Fibroblast of villous mesenchyme (primary cell): Measurements from ENCODE around the gene HDX. TPM values are rescaled to one million over a fixed set of nuclear protein-coding genes. Genes with fewer than 3 reads are reported as not detected.

Experiments used
- DNase-seq: peaks from one replicate; pipeline ENCODE4 v3.0.0-alpha.2; 2010; ENCODE audit warnings: low read depth
- H3K4me3 ChIP-seq: 2 replicates; pipeline ENCODE4 v1.5.1; 2011; ENCODE audit warnings: low read depth, mild to moderate bottlenecking, low read length
- total RNA-seq: library from RNA; depleted of rRNA; stranded (reverse); fragments of >200 nt; gene quantifications from 2 replicates; pipeline ENCODE4 v1.2.3, GENCODE V29; 2012
- TF ChIP-seq, protein P1 (sequence below): IDR thresholded peaks from 2 replicates; pipeline ENCODE4 v1.5.1; 2012; ENCODE audit warnings: low read depth, mild to moderate bottlenecking, low read length; ENCODE audit not compliant: insufficient read depth

HDX gene
- total RNA-seq, 1 donor, result 9.9 TPM

DNA sequence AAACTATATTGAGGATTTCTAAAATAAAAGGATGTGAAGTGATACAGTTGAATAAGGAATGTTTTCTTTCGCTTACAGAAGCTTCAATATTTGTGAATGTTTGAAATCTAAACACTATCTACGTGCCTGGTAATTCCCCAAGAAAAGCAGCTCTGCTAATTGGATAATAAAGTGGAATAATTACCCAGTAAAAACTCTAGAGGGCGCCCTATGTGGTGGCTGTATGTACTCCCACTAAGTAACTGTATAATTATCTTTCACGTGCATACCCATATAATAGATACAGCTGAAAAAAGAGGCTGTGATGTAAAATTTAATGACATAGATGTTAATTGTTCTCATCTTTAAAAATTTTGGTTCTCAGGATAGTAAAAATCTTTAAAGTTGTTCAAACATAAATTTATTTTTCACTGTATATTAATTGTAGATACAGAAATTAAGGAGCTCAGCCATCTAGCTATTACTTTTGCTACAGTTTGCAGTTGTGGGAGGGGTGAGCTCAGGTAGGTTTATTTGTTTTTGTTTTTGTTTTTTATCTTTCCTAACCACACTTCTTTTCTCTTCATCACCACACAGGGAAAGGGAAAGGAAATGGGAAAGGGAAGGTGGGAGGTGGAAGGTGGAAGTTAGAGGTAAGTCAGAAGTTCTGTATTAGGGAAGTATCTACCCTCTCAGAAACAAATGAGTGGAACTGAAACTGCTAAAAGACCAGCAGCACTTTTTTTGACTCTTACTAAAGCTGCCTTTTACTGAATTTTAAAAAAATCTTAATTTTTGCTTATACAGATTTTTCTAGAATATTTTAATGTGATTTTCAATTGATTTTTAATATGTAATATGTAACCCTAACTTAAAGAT is 162.5 kb downstream of the HDX start:
- no peak overlapping the region for H3K4me3 ChIP-seq
- TF ChIP-seq, protein P1, sequence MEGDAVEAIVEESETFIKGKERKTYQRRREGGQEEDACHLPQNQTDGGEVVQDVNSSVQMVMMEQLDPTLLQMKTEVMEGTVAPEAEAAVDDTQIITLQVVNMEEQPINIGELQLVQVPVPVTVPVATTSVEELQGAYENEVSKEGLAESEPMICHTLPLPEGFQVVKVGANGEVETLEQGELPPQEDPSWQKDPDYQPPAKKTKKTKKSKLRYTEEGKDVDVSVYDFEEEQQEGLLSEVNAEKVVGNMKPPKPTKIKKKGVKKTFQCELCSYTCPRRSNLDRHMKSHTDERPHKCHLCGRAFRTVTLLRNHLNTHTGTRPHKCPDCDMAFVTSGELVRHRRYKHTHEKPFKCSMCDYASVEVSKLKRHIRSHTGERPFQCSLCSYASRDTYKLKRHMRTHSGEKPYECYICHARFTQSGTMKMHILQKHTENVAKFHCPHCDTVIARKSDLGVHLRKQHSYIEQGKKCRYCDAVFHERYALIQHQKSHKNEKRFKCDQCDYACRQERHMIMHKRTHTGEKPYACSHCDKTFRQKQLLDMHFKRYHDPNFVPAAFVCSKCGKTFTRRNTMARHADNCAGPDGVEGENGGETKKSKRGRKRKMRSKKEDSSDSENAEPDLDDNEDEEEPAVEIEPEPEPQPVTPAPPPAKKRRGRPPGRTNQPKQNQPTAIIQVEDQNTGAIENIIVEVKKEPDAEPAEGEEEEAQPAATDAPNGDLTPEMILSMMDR, result peak; percentile 31
- peak; percentile 10 for DNase-seq

DNA sequence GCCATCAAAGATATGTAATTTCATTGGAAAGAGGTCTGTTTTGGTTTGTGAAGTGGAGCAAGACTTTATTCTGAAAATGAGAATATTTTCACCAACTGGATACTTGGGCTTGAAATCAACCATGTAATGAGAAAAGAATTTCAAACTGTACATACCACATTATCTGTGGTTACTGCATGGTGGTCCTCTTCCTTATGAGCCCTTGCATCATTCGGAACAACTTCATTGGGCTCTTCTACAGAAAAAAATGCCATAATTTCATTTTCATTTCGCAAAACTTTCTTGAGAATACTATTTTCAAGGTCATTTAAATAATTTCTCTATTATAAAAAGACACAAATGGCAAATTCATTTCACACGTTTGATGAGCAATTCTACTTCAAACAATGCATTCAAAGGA is 165.6 kb downstream of the HDX start:
- H3K4me3 ChIP-seq, result no peak overlapping the region
- no peak for DNase-seq
- TF ChIP-seq, protein P1, result no peak

DNA sequence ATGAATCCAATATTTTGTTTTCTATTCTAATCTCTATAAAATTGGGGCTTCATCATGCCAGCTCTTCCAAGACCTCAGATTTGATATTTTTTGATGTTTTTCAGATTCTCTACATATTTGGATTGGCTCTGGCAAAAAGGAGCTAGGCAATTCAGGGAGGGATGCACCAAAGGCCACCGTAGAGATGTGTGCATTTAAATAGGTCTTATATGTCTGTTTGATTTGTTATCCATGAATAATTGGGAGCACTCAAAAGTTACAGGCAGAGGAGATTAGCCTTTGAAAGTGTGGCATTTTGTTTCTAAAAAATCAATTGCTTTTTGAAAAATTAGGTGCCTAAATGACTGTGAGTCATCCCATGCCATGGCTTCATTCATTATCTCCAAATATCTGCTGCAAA is 167.1 kb downstream of the HDX start:
- TF ChIP-seq, protein P1, result no peak
- no peak for DNase-seq
- no peak overlapping the region for H3K4me3 ChIP-seq

DNA sequence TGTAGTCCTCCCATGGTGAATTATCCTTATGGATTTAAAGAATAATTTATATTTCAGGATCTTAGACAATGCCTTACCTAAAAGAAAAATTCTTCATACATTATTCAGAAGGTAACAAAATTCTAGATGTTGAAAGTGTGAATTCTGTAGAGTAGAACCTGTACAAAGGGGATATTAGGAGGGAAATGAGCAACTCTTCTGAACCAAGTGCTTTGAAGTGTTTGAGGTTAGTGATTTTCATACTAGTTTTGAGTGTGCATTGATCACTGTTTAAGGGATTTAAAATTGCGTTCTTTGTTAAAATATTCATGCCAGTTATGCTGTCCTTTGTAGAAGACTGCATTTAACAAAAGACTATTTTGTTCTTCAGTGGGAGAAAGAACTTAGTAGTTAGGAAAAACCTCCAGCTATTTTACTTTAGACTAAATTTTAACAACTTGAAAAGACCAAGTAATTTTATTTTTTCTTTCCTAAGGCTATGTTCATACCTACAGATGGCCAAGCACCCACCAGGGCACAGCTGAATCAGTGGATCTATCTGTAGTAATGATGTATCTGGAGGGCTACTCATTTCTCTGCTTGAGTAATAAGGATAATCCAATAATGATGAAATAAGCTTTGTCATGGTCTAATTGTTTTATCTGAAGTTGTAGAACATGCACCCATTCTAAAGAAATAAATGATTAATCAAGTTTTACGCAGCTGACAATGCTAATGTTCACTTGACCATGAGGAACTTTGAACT is 180.0 kb downstream of the HDX start:
- no peak overlapping the region for H3K4me3 ChIP-seq
- no peak for DNase-seq
- TF ChIP-seq, protein P1, result no peak

DNA sequence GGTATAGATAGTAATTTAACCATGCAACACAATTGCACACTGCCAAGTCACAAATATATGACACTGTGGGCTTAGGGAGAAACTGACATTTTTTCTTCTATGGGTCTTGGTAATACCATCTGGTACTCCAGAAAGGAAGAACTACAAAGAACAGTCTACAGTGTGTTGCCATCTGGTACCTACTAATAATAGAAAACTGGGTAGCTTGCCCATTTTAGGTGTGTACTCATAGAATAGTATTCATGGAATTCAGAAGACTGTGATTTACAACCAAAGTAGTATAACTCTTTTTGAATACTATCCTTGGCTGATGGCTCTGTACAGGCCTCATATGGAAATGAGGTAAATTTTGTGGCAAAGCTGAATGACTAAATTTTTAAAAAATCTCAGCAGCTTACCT is 181.6 kb downstream of the HDX start:
- no peak for DNase-seq
- no peak overlapping the region for H3K4me3 ChIP-seq
- TF ChIP-seq, protein P1, result no peak

DNA sequence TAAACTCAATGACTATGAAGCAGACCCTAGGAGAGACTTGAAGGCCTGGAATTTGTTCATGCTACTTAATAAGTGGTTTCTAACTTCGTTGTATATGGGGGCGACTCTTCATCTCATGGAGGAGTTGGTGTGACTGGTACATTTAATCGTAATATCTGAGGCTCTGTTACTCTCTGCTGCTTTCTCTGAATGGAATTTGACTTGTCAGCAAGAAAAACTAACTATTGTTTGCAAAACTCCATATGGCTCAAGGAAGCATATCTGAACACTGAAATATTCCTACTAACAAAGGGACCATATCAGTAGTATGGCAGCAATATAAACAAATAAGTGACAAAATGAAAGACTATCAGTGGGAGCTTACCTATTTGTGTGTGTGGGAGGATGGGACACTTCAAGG is 182.2 kb downstream of the HDX start:
- DNase-seq, result no peak
- TF ChIP-seq, protein P1, result no peak
- H3K4me3 ChIP-seq, result no peak overlapping the region
